ENCODE results near the gene FTCD. TPM values are rescaled to one million over a fixed set of nuclear protein-coding genes. Genes with fewer than 3 reads are reported as not detected.
"Not testable (repeated sequence)": the region's sequence is repeated elsewhere in the genome, so short reads cannot be mapped to it uniquely, and the experiment has no call there.

FTCD gene
- total RNA-seq, 1 donor from 2014 or later = not detected

DNA sequence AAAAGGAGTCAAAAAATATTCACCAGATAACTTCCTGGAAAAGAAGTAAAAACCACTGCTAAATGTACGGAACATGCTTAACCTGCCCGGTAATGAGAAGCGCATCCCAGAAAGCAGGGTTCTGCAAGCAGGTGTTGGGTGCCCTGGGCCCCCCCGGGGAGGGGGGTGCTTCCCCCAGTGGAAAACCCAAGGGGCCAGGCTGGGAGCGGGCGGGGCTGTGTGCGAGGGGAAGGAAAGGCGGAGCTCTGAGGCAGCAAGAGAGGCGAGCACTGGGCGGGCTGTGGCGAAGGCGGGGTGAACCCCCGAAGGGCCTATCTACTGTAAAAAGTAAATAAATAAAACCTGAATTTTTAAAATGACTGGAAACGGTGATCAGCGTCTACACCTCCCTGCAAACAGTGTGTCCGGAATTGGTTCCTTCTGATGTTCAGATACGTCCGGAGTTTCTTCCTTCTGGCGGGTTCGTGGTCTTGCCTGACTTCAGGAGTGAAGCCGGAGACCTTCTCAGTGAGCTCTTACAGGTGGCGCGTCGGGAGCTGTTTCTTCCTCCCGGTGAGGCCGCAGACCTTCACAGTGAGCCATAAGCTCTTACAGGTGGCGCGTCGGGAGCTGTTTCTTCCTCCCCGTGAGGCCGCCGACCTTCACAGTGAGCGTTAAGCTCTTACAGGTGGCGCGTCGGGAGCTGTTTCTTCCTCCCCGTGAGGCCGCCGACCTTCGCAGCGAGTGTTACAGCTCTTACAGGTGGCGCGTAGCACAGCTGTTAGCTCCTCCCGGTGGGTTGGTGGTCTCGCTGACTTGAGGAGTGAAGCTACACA is 13.4 kb downstream of the FTCD start:
- Histone ChIP-seq H3K4me3 (no peak overlapping the region), H3K36me3 (no peaks in the 10 kb centered on the region), H3K9me3 (no peaks in the 10 kb centered on the region), H3K4me1 (peaks cover 7% of the 10 kb centered on the region), H3K27ac (no peak overlapping the region), H3K27me3 (no peaks in the 10 kb centered on the region)
- intact Hi-C loops (cut with DNase I) = loop anchor here (10.0 kb wide), 1 partner anchor 83 kb away; the partner anchor contains the start of gene LSS
- TF ChIP-seq, protein P1, sequence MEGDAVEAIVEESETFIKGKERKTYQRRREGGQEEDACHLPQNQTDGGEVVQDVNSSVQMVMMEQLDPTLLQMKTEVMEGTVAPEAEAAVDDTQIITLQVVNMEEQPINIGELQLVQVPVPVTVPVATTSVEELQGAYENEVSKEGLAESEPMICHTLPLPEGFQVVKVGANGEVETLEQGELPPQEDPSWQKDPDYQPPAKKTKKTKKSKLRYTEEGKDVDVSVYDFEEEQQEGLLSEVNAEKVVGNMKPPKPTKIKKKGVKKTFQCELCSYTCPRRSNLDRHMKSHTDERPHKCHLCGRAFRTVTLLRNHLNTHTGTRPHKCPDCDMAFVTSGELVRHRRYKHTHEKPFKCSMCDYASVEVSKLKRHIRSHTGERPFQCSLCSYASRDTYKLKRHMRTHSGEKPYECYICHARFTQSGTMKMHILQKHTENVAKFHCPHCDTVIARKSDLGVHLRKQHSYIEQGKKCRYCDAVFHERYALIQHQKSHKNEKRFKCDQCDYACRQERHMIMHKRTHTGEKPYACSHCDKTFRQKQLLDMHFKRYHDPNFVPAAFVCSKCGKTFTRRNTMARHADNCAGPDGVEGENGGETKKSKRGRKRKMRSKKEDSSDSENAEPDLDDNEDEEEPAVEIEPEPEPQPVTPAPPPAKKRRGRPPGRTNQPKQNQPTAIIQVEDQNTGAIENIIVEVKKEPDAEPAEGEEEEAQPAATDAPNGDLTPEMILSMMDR (IDR thresholded peaks at IDR 0.05) = no peak
- no peak for TF ChIP-seq POLR2A (IDR thresholded peaks at IDR 0.05)
- no peak for TF ChIP-seq POLR2AphosphoS5 (IDR thresholded peaks at IDR 0.05; ENCODE audit: insufficient read depth in 1 of 2, low read depth in 1 of 2)
- no peak for DNase-seq (ENCODE audit: extremely low spot score in 2 of 2)

DNA sequence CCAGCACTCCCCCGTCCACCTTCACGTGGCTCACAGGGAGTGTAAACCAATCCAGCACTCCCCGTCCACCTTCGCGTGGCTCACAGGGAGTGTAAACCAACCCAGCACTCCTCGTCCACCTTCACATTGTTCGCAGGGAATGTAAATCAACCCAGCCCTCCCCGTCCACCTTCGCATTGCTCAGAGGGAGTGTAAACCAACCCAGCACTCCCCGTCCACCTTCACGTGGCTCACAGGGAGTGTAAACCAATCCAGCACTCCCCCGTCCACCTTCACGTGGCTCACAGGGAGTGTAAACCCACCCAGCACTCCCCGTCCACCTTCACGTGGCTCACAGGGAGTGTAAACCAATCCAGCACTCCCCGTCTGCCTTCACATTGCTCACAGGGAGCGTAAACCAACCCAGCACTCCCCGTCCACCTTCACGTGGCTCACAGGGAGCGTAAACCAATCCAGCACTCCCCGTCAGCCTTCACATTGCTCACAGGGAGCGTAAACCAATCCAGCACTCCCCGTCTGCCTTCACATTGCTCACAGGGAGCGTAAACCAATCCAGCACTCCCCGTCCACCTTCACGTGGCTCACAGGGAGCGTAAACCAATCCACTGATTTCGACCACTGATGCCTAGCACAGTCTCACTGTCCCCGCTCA is 14.9 kb downstream of the FTCD start:
- H3K4me3 ChIP-seq; H3K4me1 ChIP-seq; H3K27me3 ChIP-seq; H3K9me3 ChIP-seq; H3K27ac ChIP-seq; DNase-seq (ENCODE audit: extremely low spot score in 2 of 2); H3K36me3 ChIP-seq: not testable (repeated sequence)
- intact Hi-C loops (cut with DNase I) = loop anchor here (10.0 kb wide), 1 partner anchor 84 kb away; the partner anchor contains the start of gene LSS

DNA sequence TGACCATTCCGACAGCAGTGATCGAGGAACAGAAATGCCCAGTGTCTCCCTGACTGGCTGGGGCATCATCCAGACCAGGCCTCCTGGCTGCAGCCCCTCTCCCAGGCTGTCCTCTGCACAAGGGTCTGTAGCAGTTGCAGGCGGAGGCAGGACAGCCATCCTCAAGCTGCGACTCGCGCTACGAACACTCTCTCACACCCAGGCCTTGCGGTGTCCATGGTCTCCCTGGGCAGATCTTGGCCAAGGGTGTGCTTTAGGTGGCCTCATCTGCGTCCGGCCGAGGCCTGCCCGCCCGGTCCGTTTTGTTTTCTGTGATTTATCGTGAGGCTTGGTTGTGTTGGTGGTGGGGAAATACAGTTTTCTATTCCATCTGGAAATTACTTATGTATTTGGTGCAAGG is 15.7 kb downstream of the FTCD start:
- intact Hi-C loops (cut with DNase I) = loop anchor here (10.0 kb wide), 1 partner anchor 85 kb away; the partner anchor contains the start of gene LSS
- no peaks in the 10 kb centered on the region for H3K27me3 ChIP-seq

DNA sequence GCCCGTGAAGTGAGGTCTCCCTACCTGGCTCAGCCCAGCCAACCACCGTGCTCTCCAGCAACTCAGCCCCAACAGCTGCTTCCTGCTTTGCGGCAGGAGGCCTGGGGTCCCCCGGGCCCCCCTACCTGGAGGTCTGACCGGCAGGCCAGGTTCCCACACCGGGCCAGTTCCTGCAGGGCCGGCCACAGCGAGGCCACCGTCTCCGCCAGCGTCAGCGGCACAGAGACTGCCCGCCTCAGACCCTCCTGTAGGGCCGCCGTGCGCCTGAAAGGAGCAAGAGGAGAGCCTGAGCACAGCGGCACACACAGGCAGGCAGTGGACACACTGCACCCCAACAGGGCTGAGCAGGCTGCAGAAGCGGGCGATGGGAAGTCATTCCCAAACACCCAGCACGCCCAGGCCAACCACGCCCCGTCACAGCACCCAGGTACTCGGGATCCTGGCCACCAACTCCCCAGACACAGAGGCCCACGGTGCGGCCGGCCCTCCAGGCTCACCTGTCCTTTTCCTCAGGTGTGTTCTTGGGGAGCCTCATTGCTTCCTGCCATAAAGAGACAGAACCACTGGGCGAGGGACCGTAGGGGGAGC is 16.9 kb downstream of the FTCD start:
- TF ChIP-seq, protein P1 (IDR thresholded peaks at IDR 0.05) = no peak
- TF ChIP-seq POLR2AphosphoS5 (IDR thresholded peaks at IDR 0.05; ENCODE audit: insufficient read depth in 1 of 2, low read depth in 1 of 2) (no peak), POLR2A (IDR thresholded peaks at IDR 0.05) (no peak)
- Histone ChIP-seq H3K27me3 (no peaks in the 10 kb centered on the region), H3K36me3 (no peaks in the 10 kb centered on the region), H3K4me1 (no peaks in the 10 kb centered on the region), H3K27ac (no peak overlapping the region), H3K9me3 (no peaks in the 10 kb centered on the region), H3K4me3 (no peak overlapping the region)
- intact Hi-C loops (cut with DNase I) = no loop called here
- no peak for DNase-seq (ENCODE audit: extremely low spot score in 2 of 2)

More for the DNA sequence above, 15.7 kb downstream of the FTCD start:
- H3K9me3 ChIP-seq = no peaks in the 10 kb centered on the region
- no peak overlapping the region for H3K27ac ChIP-seq
- no peaks in the 10 kb centered on the region for H3K36me3 ChIP-seq
- TF ChIP-seq POLR2AphosphoS5 (IDR thresholded peaks at IDR 0.05; ENCODE audit: insufficient read depth in 1 of 2, low read depth in 1 of 2) (no peak), POLR2A (IDR thresholded peaks at IDR 0.05) (no peak)
- TF ChIP-seq, protein P1 (IDR thresholded peaks at IDR 0.05) = no peak
- H3K4me3 ChIP-seq = no peak overlapping the region
- H3K4me1 ChIP-seq = peaks cover 7% of the 10 kb centered on the region
- DNase-seq (ENCODE audit: extremely low spot score in 2 of 2) = no peak

DNA sequence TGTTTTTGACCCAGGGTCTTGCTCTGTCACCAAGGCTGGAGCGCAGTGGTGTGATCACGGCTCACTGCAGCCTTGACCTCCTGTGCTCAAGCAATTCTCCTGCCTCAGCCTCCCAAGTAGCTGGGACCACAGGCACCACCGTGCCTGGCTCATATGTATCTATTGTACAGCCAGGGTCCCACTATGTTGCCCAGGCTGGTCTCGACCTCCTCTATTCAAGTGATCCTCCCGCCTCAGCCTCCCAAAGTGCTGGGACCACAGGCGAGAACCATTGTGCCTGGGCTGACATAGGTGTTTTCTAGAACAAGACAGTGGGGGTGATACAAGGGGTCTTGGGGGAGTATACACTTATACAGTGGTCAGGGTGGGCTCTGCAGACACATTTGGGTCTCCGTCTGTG is 17.5 kb downstream of the FTCD start:
- Histone ChIP-seq H3K27me3 (no peaks in the 10 kb centered on the region), H3K4me3 (no peak overlapping the region), H3K36me3 (no peaks in the 10 kb centered on the region), H3K27ac (no peak overlapping the region), H3K9me3 (no peaks in the 10 kb centered on the region), H3K4me1 (no peaks in the 10 kb centered on the region)
- TF ChIP-seq POLR2AphosphoS5 (IDR thresholded peaks at IDR 0.05; ENCODE audit: insufficient read depth in 1 of 2, low read depth in 1 of 2) (no peak), POLR2A (IDR thresholded peaks at IDR 0.05) (no peak)
- TF ChIP-seq, protein P1 (IDR thresholded peaks at IDR 0.05) = no peak
- intact Hi-C loops (cut with DNase I) = no loop called here
- no peak for DNase-seq (ENCODE audit: extremely low spot score in 2 of 2)

Measured in vagina (tissue), 2 donors.